GM15510 (cell line): ENCODE results near the gene LRRC42.

ENCODE experiments used
- POLR2A ChIP-seq: IDR thresholded peaks from 3 replicates; pipeline ENCODE4 v1.6.1; 2011; ENCODE audit warnings: borderline replicate concordance; ENCODE audit not compliant: insufficient read length; ENCODE audit errors: extremely low read depth

Gene LRRC42

GRCh38 chr1:53949023-53949990, 3.2 kb downstream of the LRRC42 start:
- no peak for TF ChIP-seq POLR2A

DNA sequence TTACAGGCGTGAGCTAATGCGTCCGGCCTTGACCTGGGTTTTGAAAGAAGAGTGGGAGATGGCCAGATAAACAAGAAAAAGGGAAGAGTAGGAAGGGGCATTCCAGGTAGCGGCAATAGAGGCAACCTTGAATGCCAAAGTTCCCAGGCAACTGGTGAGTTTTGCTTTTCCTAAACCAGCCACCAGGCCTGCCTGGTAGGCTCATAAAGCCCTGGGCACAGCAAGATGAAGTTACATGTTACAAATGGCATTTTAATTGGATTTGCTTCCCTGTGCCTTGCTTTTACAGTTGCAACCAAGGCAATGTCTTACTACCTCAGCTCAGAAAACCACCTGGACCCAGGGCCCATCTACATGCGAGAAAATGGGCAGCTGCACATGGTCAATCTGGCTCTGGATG, 5.5 kb downstream of the LRRC42 start:
- no peak for TF ChIP-seq POLR2A

GRCh38 chr1:53954128-53954527, 8.0 kb downstream of the LRRC42 start:
- TF ChIP-seq POLR2A, result no peak

DNA sequence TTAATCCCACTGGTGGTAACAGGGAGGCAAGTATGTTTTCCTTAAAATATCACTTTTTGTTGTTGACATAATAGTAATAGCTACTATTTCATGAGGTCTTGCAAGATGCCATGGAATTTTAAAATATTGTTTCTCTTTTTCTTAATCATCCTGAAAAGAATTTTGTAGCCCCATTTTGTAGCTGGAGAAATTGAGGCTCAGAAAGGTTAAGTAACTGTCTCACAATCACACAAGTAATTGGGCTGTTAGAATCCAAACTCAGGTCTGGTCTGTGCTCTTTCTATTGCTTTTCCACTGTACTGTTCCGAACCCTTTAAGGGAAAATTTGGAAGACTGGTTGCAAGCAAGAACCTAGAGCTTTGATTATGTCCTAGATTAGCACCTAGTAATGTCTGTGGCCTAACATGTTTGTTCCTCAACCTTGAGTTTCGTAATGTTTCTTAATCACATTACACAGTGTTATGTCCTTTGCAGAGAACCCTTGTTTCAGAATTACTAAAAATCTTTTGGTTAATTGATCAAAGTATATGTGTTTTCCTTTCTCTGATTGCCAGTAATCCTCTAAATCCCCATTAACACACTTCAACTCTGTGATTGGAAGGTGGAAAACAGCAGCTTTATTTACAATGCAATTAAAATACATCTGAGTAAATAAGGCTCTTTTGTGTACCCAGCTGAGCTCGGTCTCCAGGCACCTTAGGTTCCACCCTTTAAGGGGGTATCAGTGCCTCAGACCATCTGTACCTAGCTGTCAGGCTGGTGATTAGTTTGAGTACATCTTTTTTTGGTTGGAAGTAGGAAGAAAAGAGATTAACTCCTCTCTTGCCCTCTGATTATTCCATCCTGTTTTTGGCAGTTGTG, 10.4 kb downstream of the LRRC42 start:
- no peak for TF ChIP-seq POLR2A

GRCh38 chr1:53957194-53957818, 11.2 kb downstream of the LRRC42 start:
- no peak for TF ChIP-seq POLR2A

DNA sequence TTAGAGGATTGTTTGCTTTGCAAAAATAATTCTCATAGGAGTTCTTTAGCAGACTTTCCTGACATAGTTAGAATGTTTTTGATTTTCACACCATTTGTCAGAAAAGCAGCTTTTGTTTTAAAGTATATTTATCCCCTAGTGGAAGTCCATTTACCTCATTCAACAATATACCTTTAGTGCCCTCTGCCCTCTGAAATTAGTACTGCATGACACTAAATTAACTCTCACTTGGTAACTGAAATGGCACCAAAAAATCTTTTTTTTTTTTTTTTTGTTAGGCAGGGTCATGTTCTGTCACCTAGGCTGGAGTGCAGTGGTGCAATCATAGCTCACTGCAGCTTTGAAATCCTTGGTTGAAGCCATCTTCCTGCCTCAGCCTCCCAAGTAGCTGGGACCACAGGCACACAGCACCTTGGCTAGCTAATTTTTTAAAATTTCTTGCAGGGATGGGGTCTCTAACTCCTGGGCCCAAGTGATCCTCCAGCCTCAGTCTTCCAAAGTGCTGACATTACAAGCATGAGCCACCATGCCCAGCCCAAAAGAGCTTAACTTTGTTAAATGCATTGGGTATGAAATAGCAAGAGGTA, 13.6 kb downstream of the LRRC42 start:
- TF ChIP-seq POLR2A, result no peak

- TF ChIP-seq POLR2A, result no peak
Measured at GRCh38 chr1:53962395-53962794, 16.2 kb downstream of the LRRC42 start.

DNA sequence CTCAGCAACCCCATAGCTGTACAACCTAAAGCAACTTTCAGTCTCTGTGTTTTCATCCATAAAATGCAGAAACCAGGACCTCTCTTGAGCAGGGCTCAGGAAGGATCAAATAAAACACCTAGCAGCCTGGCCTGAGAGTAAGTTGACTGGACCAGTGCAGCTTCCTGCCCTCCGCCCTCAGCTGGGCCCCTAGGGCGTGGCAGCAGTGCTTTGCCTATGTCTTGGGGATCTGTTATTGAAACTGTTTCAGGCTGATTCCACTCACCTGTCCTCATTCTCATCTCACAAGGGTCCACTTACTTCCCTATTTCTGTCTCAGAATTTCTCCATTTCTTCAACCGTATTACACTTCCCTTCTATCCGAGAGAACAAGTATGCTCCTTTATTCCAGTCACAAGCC, 17.3 kb downstream of the LRRC42 start:
- TF ChIP-seq POLR2A, result no peak

DNA sequence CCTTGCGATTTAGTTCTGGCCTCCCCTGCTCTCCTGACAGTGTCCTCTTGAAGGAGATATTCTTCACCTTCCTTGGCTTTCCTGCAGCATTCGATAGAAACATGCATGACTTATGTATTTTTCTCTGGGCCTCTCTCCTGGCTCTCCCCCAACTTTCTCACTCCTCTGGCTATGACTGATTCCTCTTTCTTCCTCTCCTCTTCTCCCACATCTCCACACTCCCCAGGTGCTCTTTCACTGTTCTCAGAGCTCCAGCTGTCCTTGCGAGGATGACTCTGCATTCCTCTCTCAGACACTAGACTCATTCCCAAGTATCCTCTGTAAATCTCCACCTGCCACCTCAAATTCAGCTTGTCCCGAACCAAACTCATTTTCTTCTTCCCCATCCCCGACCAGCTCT, 18.0 kb downstream of the LRRC42 start:
- no peak for TF ChIP-seq POLR2A

- TF ChIP-seq POLR2A, result no peak
Measured at GRCh38 chr1:53966794-53967193, 20.6 kb downstream of the LRRC42 start.

DNA sequence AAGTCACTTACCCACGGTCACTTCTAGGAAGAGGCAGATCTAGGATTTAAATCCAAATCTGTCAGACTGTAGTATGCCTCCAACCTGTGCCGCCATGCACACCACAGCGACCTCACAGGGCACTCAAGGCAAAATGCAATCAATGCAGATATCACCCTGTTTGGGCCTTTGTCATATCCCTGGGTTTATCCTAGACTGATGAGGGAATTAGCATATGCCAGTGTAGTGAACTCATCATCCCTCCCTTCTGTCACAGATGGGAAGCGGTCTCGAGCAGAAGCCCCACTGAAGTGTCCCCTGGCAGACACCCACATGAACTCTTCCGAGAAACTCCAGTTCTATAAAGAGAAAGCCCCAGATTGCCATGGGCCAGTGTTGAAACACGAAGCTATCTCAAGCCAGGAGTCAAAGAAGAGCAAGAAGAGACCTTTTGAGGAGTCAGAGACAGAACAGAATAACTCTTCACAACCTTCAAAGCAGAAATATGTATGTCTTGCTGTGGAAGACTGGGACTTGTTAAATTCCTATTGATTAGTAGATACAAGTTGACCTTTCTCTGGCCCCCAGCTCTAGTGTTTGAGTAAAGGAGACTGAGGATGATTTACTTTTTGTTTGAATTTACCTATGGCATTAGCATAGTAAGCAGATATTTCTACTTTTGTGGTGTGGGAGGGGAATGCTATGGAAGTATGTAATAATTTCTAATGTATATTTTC, 21.4 kb downstream of the LRRC42 start:
- no peak for TF ChIP-seq POLR2A

DNA sequence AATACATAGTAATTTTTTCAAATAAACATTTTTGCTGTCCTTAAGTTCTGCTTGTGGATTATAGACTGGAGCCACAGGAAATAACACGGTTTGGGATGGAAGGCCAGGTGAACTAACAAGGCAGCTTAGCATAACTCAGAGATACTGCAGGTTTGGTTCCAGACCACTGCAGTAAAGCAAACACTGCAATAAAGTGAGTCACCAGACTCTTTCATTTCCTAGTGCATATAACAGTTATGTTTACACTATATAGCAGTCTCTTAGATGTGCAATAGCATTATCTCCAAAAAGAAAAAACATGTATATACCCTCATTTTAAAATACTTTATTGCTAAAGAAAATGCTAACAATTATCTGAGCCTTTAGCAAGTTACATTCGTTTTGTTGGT, 22.0 kb downstream of the LRRC42 start:
- TF ChIP-seq POLR2A, result no peak

DNA sequence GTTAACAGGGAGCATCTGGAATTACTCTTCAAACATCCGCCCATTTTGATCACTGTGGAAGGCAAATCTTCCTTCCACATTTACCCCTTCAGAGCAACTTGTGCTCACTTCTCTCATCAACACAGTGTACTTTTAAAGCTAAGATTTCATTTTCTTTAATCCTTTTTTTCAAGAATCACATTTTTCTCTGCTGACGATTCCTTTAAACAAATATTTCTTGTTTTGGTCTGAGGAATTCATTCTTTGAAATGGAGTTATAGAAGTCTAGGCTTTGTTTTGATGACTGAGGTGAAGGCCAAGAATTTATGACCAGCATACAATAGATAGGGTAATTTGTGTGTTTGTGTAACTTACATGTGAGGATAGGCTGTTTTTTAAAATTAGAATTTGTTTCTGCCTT, 25.6 kb downstream of the LRRC42 start:
- no peak for TF ChIP-seq POLR2A

DNA sequence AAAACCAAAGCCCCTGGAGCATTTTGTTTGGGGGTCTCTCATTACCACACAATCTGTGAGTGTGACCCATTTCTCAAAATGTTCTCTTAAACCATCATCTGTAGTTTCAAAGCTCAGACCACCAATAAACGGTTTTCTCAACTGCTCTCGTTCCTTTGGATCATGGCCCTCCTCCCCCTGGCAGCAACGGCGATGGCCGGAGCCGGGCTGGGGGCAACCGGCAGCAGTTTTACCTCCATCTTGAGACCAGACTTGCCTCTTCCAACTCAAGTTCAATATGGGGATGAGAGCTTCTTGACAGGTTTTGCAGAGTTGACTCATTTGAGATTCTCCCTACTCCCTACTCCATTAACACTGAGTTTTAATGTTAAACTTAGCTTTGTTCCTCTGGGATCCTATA, 29.7 kb downstream of the LRRC42 start:
- TF ChIP-seq POLR2A, result no peak
